GM21526 (cell line): Measurements from ENCODE around the gene EPHX1.

ENCODE experiments used
- ATAC-seq: cut with Tn5 transposase; IDR thresholded peaks from one replicate; pipeline ENCODE4 v1.9.1; 2021; ENCODE audit warnings: moderate library complexity; ENCODE audit not compliant: unreplicated experiment, low FRiP score

The EPHX1 gene

DNA sequence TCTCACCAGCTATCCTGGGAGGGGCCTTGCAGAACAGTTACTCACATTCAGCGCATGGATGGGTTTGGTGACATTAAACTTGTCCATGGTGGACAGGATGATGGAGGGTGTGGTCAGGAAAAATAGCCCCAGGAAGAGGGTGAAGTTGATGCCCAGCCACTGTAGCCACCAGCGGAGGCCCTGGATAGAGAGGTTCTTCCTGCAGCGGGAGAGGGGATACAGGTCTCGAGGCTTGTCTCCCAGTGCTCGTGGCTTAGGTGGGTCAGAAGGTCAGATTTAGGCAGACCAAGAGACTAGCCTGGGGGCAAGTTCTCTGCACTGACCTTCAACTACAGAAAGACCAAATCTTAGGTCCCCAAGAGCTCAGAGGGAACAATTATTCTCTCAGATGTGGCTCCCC lies 49.2 kb downstream of the EPHX1 start:
- ATAC-seq = no peak

- no peak for ATAC-seq
These were observed 50.2 kb downstream of the EPHX1 start for GRCh38 chr1:225860107-225860506.

DNA sequence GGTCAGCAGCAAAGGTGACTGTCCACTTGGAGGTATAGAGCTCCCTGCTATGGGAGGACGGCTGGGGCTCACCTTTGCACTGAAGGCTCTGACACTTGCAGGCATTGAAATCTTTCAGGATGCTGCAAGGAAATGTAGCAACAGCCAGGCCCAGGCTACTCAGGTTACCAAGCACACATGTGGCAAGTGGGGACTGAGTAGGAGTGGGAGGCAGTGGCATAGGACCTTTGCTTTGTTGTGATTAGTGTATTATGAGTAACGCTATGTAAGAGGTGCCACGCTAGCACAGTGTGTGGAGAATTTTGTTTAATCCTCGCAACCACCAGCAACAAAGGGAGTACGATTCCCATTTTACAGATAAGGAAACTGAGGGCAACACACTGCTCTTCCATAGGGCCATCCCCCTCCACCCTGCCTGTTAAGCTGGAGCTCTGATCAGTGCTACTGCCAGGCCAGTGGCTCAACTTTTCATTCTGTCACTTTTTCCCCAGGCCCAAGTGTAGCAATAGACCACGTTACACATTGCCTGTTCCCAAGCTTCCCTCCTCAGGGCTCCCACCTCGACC lies 51.0 kb downstream of the EPHX1 start:
- no peak for ATAC-seq

DNA sequence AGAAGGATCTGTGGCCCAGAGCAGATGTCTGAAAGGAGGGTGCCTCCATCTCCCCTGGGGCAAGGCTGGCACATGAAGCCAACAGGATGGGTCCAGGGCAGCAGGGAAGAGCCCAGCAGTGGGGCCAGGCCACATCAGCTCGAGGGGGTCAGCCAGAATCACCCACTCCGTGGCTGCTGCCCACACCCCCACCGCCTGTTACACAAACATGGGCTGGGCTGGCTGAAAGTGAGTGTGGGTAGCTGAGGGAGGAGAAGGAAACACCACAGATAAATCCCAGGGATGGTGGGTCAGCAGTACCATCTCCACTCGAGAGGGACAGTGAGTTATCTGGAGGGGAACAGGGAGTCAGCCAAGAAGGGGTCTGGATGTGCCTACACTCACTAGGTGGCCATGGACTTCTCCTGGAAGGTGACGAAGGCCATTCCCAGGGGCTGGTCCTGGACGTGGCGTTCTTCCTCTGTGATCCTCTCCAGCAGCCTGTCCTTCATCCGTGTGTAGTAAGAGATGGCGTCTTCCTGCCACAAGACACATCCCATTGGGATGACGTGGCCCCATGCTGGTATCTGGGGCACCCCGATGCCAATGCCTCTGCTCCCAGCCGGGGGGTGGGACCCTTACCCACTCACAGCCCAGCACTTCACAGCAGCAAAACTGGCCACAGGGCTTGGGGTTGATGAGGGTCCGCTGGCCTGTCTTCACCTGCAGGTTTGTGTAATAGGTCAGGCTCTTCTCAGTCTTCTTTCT lies 52.1 kb downstream of the EPHX1 start:
- no peak for ATAC-seq

- no peak for ATAC-seq
These were observed 52.6 kb downstream of the EPHX1 start for GRCh38 chr1:225862581-225862950.

- ATAC-seq = no peak
These were observed 53.2 kb downstream of the EPHX1 start for GRCh38 chr1:225863167-225863566.

GRCh38 chr1:225865514-225865913 lies 55.6 kb downstream of the EPHX1 start:
- ATAC-seq = no peak

DNA sequence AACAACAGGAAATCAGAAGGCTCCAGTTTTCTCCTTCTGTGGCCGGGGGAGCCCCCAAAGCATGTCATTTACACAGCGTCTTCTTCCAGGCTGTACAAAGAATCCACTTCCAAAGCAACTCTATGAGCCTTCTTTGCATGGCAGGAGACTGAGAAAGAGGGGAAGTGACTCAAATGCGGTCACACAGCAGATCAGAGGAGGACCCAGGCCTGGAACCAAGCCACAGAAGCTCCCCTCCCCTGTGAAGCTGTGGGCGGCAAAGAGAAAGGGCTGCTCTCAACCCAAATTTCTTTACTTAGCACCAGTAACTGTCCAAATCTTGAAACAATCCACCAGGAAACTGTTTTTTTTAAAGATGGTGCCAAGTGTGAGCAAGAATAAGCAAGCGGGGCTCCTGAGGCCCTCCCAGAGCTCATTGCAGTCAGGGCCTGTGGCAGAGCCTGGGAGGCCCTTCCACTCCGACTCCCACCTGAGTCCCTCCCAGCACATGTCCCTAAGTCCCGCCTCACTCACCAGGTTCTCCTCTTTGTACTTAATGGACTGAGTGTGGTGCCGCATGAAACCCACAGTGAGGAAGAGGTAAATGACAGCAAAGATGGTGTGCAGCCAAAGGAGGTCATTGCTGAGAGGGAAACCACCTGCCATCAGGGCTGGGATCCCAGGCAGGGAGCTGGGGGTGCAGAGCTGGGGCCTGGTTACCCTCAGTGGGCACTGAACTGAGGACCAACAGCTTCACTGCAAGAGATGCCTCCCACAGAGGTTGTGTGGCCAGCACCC lies 56.3 kb downstream of the EPHX1 start:
- no peak for ATAC-seq

DNA sequence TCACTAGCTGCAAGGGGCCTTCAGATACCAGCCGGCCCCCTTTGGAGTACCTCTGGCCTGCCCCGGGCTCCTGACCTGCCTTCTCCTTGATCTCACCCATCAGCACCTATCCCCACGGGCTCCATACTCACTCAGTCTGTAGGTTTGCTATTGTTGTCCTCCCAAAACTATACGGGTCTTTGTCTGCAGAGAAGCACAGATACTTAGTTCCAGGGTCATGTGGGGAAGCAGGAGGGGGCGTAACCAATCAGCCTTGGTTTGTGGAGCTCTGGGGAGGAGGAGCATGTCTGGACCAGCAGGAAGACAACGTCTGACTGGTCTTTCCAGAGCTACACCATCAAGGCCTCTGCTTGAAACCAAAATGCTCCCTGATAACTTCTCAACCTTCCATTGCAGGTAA lies 57.1 kb downstream of the EPHX1 start:
- ATAC-seq = no peak

DNA sequence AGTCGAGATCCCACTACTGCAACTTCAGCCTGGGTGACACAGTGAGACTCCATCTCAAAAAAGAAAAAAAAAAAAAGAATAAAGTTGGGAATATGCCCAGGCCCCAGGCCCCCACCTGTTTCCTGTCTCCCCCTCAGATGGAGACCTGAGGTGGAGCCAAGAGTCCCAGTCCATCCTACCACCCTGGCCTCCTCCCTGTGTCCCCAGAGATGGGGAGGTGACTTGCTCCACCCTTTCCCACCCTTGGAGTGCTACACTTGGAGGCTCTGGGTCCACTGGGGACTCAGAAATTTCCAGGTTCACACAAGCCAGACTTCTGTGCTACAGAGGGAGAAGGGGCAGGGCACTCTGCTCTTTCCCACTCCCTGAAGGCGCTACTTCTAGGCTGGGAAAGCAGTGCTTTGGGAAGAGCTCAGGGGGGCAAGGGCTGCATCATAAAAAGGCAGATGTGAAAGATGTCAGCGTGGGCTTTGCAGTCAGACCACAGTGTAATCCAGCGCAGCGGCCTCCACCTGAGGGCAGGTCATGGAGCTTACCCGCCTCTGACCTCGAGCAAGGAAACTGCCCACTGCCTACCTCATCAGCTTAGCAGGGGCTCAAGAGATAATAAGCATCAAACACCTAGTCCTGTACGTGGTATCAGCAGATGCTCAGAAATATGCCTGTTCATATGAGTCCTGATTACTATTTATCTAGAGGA lies 58.9 kb downstream of the EPHX1 start:
- no peak for ATAC-seq

DNA sequence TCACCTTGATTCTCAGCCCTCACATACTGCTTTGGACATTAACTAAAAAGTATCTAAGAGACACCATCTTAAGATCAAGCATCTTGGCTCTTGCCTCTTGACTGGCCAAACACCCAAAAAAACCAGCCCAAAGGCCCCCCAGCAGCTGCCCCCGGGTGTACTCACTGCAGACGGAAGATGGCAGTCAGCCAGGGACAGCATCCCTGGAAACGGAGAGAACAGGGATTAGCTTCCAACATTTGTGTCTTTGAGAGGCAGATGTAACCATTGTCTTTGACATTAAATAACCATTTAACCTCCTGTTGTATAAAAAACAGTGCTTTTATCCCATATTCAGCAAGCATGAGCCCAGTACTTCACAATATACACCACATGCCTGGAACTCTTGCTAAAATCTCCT lies 61.0 kb downstream of the EPHX1 start:
- ATAC-seq = no peak

DNA sequence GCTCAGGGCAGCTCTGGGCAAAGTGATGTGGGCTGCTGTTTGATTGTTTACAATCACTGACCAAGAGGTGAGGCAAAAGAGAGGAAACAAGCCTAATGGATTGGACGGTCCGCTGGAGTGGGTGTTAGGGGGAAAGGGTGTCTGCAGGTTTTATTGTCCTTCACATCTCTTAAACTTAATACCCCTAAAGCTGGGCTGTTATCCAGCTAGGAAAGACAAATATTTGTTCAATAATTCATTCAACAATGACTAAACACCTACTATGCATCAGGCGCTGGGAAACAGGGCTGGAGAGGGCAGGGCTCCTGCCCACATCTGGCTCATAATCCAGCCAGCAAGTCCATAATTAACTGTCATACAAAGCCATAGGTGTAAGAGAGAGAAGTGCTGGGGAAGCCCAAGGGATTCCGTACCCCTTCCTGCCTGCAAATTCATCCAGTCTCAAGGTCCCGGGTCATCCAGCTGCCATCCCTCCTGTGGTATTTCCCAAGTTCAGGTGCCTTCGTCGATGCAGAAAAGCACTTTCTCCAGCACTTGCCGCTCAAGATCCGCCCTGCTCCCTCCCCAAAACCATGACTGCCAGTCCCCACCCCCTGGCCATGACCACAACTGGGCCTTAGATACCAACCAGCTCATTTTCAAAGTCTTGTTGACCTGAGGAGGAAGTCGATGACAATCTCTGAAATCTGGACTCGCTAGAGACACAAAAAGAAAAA lies 61.6 kb downstream of the EPHX1 start:
- ATAC-seq = no peak

DNA sequence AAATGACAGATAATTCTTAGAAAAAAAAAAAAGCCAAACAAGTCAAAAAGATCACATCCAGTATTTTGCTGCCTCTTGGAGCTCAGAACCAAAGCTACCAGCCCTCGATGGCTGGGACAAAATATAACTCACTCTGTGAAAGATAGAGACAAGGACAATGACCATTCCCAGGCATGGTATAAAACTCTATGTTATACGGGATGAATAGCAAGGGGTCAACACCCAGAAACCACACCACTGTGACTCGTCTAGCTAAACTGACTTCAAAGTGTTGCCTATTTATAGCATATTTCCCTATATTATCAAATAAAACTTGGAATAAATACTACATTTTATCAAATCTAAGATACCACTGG lies 62.1 kb downstream of the EPHX1 start:
- ATAC-seq = no peak

DNA sequence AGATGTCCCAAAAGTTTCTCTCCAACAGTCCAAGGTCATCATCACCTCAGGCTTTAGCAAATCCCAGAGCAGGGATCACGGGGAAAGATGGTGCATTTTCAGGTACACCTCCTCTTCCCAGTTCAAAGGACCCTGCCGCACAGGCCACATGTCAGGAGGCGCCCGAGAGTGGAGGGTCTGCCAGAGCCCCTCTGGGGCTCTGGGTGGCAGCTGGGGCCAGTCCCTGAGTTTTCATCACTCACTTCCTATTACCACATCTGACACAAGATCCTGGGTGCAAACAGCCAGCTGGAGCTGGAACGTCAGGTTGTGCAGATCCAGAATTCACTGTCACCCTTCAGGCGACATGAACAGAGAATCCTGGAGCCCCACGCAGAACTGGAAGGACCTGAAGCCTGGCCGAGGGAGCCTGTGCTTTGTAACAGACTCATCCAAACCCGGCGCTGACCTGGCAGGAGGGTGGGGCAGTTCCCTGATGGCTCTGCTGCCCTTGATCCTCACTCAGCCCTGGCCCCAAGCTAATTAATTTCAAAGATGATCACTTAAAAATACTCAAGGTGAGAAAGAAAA lies 63.4 kb downstream of the EPHX1 start:
- no peak for ATAC-seq

DNA sequence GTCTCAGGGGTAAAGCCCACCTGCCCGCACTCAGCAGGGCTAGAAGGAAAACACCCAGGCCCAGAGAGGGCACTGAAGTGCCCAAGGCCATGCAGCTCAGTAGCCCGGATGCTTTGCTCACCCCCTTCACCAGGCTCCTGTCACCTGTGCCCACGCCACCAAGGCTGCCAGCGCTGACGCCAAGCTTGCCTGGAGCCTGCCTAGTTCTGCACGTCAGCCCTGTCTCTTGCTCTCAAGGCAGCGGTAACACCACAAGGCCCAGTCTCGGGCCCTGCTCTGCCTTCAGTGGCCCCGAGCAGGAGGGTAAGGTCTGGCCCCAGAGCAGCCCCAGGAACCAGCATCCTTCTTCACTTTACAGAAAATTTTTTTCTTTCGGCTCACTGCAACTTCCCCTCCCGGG lies 64.5 kb downstream of the EPHX1 start:
- no peak for ATAC-seq

GRCh38 chr1:225875044-225875815 lies 65.3 kb downstream of the EPHX1 start:
- no peak for ATAC-seq

GRCh38 chr1:225876900-225877510 lies 67.1 kb downstream of the EPHX1 start:
- no peak for ATAC-seq

GRCh38 chr1:225877580-225877979 lies 67.7 kb downstream of the EPHX1 start:
- no peak for ATAC-seq

- no peak for ATAC-seq
These were observed 68.4 kb downstream of the EPHX1 start for GRCh38 chr1:225878282-225878681.
